HepG2 (cell line): Measurements from ENCODE around the gene TYMP. TPM values are rescaled to one million over a fixed set of nuclear protein-coding genes. Genes with fewer than 3 reads are reported as not detected.
A peak's percentile ranks its signal among the peaks of the same experiment; 100 is the strongest.

Source experiments
- ATF7 ChIP-seq, 2 experiments: fragments of 450-650 bp in 1 of 2; sonication (generic) in 1 of 2; formaldehyde crosslinking in 1 of 2; IDR thresholded peaks; 2 replicates each; pipeline versions ENCODE4 v1.4.0 to v1.6.1; 2016 to 2020; ENCODE audit warnings: antibody characterized with exemption in 1 of 2, mild to moderate bottlenecking in 1 of 2, missing genetic modification reagents in 1 of 2
- FOXC1 ChIP-seq: sonication (generic); formaldehyde crosslinking; IDR thresholded peaks from 2 replicates; pipeline ENCODE4 v1.8.0; 2022; ENCODE audit warnings: mild to moderate bottlenecking, missing genetic modification reagents, borderline replicate concordance
- HNRNPLL ChIP-seq: fragments of 200-400 bp; formaldehyde crosslinking; IDR thresholded peaks from 2 replicates; pipeline ENCODE4 v1.6.1; 2017; ENCODE audit warnings: mild to moderate bottlenecking, low read depth, low read length; ENCODE audit not compliant: poor library complexity, severe bottlenecking
- IRF9 ChIP-seq: sonication (generic); formaldehyde crosslinking; IDR thresholded peaks from 2 replicates; pipeline ENCODE4 v1.8.0; 2022; ENCODE audit warnings: missing genetic modification reagents, mild to moderate bottlenecking, borderline replicate concordance
- JARID2 ChIP-seq: sonication (generic); formaldehyde crosslinking; IDR thresholded peaks from 2 replicates; pipeline ENCODE4 v1.8.1; 2023; ENCODE audit warnings: missing genetic modification reagents, inconsistent platforms; ENCODE audit not compliant: insufficient replicate concordance
- NFRKB ChIP-seq: fragments of 450-650 bp; IDR thresholded peaks from 2 replicates; pipeline ENCODE4 v1.6.1; 2017
- NR0B2 ChIP-seq: sonication (generic); formaldehyde crosslinking; IDR thresholded peaks from 2 replicates; pipeline ENCODE4 v1.4.0; 2020; ENCODE audit warnings: mild to moderate bottlenecking, missing genetic modification reagents
- PHF20 ChIP-seq: sonication (generic); formaldehyde crosslinking; IDR thresholded peaks from 2 replicates; pipeline ENCODE4 v1.5.0; 2020; ENCODE audit warnings: mild to moderate bottlenecking, missing genetic modification reagents
- TBX3 ChIP-seq: fragments of 450-650 bp; IDR thresholded peaks from 2 replicates; pipeline ENCODE4 v1.6.1; 2017; ENCODE audit warnings: antibody characterized with exemption, mild to moderate bottlenecking, inconsistent platforms, borderline replicate concordance
- TEAD3 ChIP-seq: optimal IDR thresholded peaks from 2 replicates; pipeline ENCODE3; 2016; ENCODE audit warnings: borderline replicate concordance
- TP53 ChIP-seq: sonication (generic); formaldehyde crosslinking; conservative IDR thresholded peaks from 2 replicates; pipeline ENCODE4 v1.4.0; 2020; ENCODE audit warnings: missing genetic modification reagents
- ZBTB25 ChIP-seq: IDR thresholded peaks from 2 replicates; pipeline ENCODE4 v1.6.1; 2018; ENCODE audit warnings: missing genetic modification reagents
- ZBTB7B ChIP-seq: sonication (generic); formaldehyde crosslinking; IDR thresholded peaks from 2 replicates; pipeline ENCODE4 v1.4.0; 2020; ENCODE audit warnings: missing genetic modification reagents
- ZNF138 ChIP-seq: sonication (generic); formaldehyde crosslinking; IDR thresholded peaks from 2 replicates; pipeline ENCODE4 v1.5.0; 2020; ENCODE audit warnings: mild to moderate bottlenecking, low read depth, missing genetic modification reagents
- ZNF354B ChIP-seq: sonication (generic); formaldehyde crosslinking; IDR thresholded peaks from 2 replicates; pipeline ENCODE4 v1.8.0; 2022; ENCODE audit warnings: mild to moderate bottlenecking, missing genetic modification reagents
- ZNF543 ChIP-seq: sonication (generic); formaldehyde crosslinking; IDR thresholded peaks from 2 replicates; pipeline ENCODE4 v1.4.0; 2020; ENCODE audit warnings: mild to moderate bottlenecking, missing genetic modification reagents
- ZNF562 ChIP-seq: sonication (generic); formaldehyde crosslinking; IDR thresholded peaks from 2 replicates; pipeline ENCODE4 v1.8.0; 2022; ENCODE audit warnings: missing genetic modification reagents, borderline replicate concordance
- ZNF598 ChIP-seq: sonication (generic); formaldehyde crosslinking; IDR thresholded peaks from 2 replicates; pipeline ENCODE4 v1.5.1; 2020; ENCODE audit warnings: mild to moderate bottlenecking, missing genetic modification reagents, borderline replicate concordance
- ZNF619 ChIP-seq: sonication (generic); formaldehyde crosslinking; IDR thresholded peaks from 2 replicates; pipeline ENCODE4 v1.4.0; 2020; ENCODE audit warnings: mild to moderate bottlenecking, missing genetic modification reagents
- ZNF670 ChIP-seq: sonication (generic); formaldehyde crosslinking; IDR thresholded peaks from 2 replicates; pipeline ENCODE4 v1.8.0; 2022; ENCODE audit warnings: mild to moderate bottlenecking, missing genetic modification reagents, borderline replicate concordance
- ZNF724P ChIP-seq: sonication (generic); formaldehyde crosslinking; IDR thresholded peaks from 2 replicates; pipeline ENCODE4 v1.8.0; 2022; ENCODE audit warnings: missing genetic modification reagents, borderline replicate concordance
- ZNF749 ChIP-seq: sonication (generic); formaldehyde crosslinking; IDR thresholded peaks from 2 replicates; pipeline ENCODE4 v1.8.0; 2022; ENCODE audit warnings: mild to moderate bottlenecking, missing genetic modification reagents, moderate library complexity, borderline replicate concordance
- ZNF816 ChIP-seq: sonication (generic); formaldehyde crosslinking; IDR thresholded peaks from 2 replicates; pipeline ENCODE4 v1.8.0; 2022; ENCODE audit warnings: missing genetic modification reagents, mild to moderate bottlenecking, borderline replicate concordance
- polyA plus RNA-seq, 8 experiments: library from polyadenylated mRNA; depleted of rRNA in 3 of 8; stranded (reverse) in 7 of 8; unstranded in 1 of 8; fragments of >200 nt; fragmentation: Illumina TruSeq in 4 of 8; extraction: Trizol in 4 of 8; gene quantifications; 2 replicates each; pipeline versions ENCODE4 v1.2.1 to v1.2.3, GENCODE V29; 2011 to 2016; ENCODE audit warnings: low read depth in 4 of 8, missing spikeins in 1 of 8, mixed read lengths in 1 of 8; ENCODE audit not compliant: insufficient read depth in 1 of 8
- total RNA-seq, 5 experiments: library from RNA; depleted of rRNA; stranded (reverse); fragments of >200 nt; fragmentation: Illumina TruSeq; extraction: Trizol; gene quantifications; 2 replicates each; pipeline ENCODE4 v1.2.3, GENCODE V29; 2016; ENCODE audit warnings: low read depth in 1 of 5
- TF ChIP-seq, protein P1 (sequence below): sonication (generic); formaldehyde crosslinking; IDR thresholded peaks from 2 replicates; pipeline ENCODE4 v1.4.0; 2020; ENCODE audit warnings: missing genetic modification reagents, mild to moderate bottlenecking, borderline replicate concordance

TYMP gene
- total and polyA plus RNA-seq, 2 of the 13 experiments (the other 11 are each of a cell fraction or from before 2014, with no cell fraction given): 3.9 to 4.3 TPM

- no peak for TF ChIP-seq TBX3
- TF ChIP-seq ZBTB7B (CRISPR knock-in tag): peak; percentile 49
- TF ChIP-seq ZNF619 (CRISPR knock-in tag): no peak
- TF ChIP-seq HNRNPLL: peak; percentile 67
- peak; percentile 85 for TF ChIP-seq ZNF749 (CRISPR knock-in tag)
- TF ChIP-seq ZNF138: no peak; the same call in none of the 2 replicates
- TF ChIP-seq ZNF670 (CRISPR knock-in tag): no peak
- peak; percentile 52; the same call in 1 of the 2 replicates for TF ChIP-seq IRF9 (CRISPR knock-in tag)
- no peak; the same call in 1 of the 2 replicates for TF ChIP-seq ZNF816
- peak; percentile 47; the same call in 1 of the 2 replicates for TF ChIP-seq FOXC1
- peak; percentile 37; the same call in 1 of the 2 replicates for TF ChIP-seq NR0B2 (CRISPR knock-in tag)
- TF ChIP-seq ZNF598 (CRISPR knock-in tag): peak; percentile 91
- no peak for TF ChIP-seq ZNF562 (CRISPR knock-in tag)
- TF ChIP-seq JARID2: no peak
- TF ChIP-seq ATF7 (IDR thresholded peaks at IDR 0.05): no peak
- no peak for TF ChIP-seq ATF7 (CRISPR knock-in tag; IDR thresholded peaks at IDR 0.05)
- peak; percentile 65 for TF ChIP-seq TEAD3 (CRISPR knock-in tag)
- TF ChIP-seq, protein P1, sequence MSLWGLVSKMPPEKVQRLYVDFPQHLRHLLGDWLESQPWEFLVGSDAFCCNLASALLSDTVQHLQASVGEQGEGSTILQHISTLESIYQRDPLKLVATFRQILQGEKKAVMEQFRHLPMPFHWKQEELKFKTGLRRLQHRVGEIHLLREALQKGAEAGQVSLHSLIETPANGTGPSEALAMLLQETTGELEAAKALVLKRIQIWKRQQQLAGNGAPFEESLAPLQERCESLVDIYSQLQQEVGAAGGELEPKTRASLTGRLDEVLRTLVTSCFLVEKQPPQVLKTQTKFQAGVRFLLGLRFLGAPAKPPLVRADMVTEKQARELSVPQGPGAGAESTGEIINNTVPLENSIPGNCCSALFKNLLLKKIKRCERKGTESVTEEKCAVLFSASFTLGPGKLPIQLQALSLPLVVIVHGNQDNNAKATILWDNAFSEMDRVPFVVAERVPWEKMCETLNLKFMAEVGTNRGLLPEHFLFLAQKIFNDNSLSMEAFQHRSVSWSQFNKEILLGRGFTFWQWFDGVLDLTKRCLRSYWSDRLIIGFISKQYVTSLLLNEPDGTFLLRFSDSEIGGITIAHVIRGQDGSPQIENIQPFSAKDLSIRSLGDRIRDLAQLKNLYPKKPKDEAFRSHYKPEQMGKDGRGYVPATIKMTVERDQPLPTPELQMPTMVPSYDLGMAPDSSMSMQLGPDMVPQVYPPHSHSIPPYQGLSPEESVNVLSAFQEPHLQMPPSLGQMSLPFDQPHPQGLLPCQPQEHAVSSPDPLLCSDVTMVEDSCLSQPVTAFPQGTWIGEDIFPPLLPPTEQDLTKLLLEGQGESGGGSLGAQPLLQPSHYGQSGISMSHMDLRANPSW: peak; percentile 80; the same call in 1 of the 2 replicates
- TF ChIP-seq ZNF543 (CRISPR knock-in tag): peak; percentile 77
- TF ChIP-seq ZNF724P (CRISPR knock-in tag): 0 out of 2 replicates have a peak, but pooled peaks have one; percentile 6
- peak; percentile 35; the same call in 1 of the 2 replicates for TF ChIP-seq ZBTB25
- no peak for TF ChIP-seq ZNF354B (CRISPR knock-in tag)
- no peak for TF ChIP-seq NFRKB
- TF ChIP-seq PHF20 (CRISPR knock-in tag): peak; percentile 57
- peak; percentile 27; the same call in 1 of the 2 replicates for TF ChIP-seq TP53
Measured at GRCh38 chr22:50525104-50525857, 4.5 kb downstream of the TYMP start, which contains the start of gene SCO2 (continued).
